Stimulated activated CD4-positive, alpha-beta T cell treated with anti-CD3 and anti-CD28 coated beads, Interleukin-2, amount 100 ng/mL, for 48 hours (primary cell): ENCODE results near the gene ADGRB3.
"Not testable (repeated sequence)": the region's sequence is repeated elsewhere in the genome, so short reads cannot be mapped to it uniquely, and the experiment has no call there.

Experiments
- DNase-seq, 2 donors: peaks; one replicate each; pipeline ENCODE4 v3.0.0-alpha.2; 2020

Gene ADGRB3

GRCh38 chr6:69284176-69284730, 649.2 kb downstream of the ADGRB3 start:
- DNase-seq = no peak

GRCh38 chr6:69285054-69285453, 650.0 kb downstream of the ADGRB3 start:
- no peak for DNase-seq

- DNase-seq = no peak
Measured at GRCh38 chr6:69286331-69286730, 651.2 kb downstream of the ADGRB3 start.

GRCh38 chr6:69288198-69288597, 653.1 kb downstream of the ADGRB3 start:
- not testable (repeated sequence) for DNase-seq

GRCh38 chr6:69289689-69290495, 654.8 kb downstream of the ADGRB3 start:
- DNase-seq = no peak

GRCh38 chr6:69293471-69293870, 658.4 kb downstream of the ADGRB3 start:
- DNase-seq = no peak

GRCh38 chr6:69294407-69294806, 659.3 kb downstream of the ADGRB3 start:
- no peak for DNase-seq

- no peak for DNase-seq
Measured at GRCh38 chr6:69294862-69295261, 659.8 kb downstream of the ADGRB3 start.

- DNase-seq = no peak
Measured at GRCh38 chr6:69303382-69303781, 668.3 kb downstream of the ADGRB3 start.

- DNase-seq = no peak
Measured at GRCh38 chr6:69305456-69305855, 670.4 kb downstream of the ADGRB3 start.

- DNase-seq = no peak
Measured at GRCh38 chr6:69308584-69308983, 673.5 kb downstream of the ADGRB3 start.

GRCh38 chr6:69311888-69312287, 676.8 kb downstream of the ADGRB3 start:
- no peak for DNase-seq

- no peak for DNase-seq
Measured at GRCh38 chr6:69314001-69314400, 678.9 kb downstream of the ADGRB3 start.

- DNase-seq = no peak
Measured at GRCh38 chr6:69314531-69314930, 679.4 kb downstream of the ADGRB3 start.

- DNase-seq = no peak
Measured at GRCh38 chr6:69331886-69332285, 696.8 kb downstream of the ADGRB3 start.

GRCh38 chr6:69337311-69337710, 702.2 kb downstream of the ADGRB3 start:
- DNase-seq = no peak

- no peak for DNase-seq
Measured at GRCh38 chr6:69338431-69339162, 703.5 kb downstream of the ADGRB3 start.

- no peak for DNase-seq
Measured at GRCh38 chr6:69339163-69339550, 704.1 kb downstream of the ADGRB3 start.

- no peak for DNase-seq
Measured at GRCh38 chr6:69340196-69340595, 705.1 kb downstream of the ADGRB3 start.

GRCh38 chr6:69343851-69344250, 708.8 kb downstream of the ADGRB3 start:
- DNase-seq = no peak

- DNase-seq = no peak
Measured at GRCh38 chr6:69349771-69350170, 714.7 kb downstream of the ADGRB3 start.

- DNase-seq = no peak
Measured at GRCh38 chr6:69362209-69362608, 727.1 kb downstream of the ADGRB3 start.

- no peak for DNase-seq
Measured at GRCh38 chr6:69366831-69367230, 731.7 kb downstream of the ADGRB3 start.

GRCh38 chr6:69368613-69369012, 733.5 kb downstream of the ADGRB3 start:
- no peak for DNase-seq
